GM19372 (cell line): Measurements from ENCODE around the gene LRBA.
"Not testable (repeated sequence)": the region's sequence is repeated elsewhere in the genome, so short reads cannot be mapped to it uniquely, and the experiment has no call there.

Source experiments
- ATAC-seq: cut with Tn5 transposase; IDR thresholded peaks from one replicate; pipeline ENCODE4 v1.9.1; 2021; ENCODE audit warnings: mild to moderate bottlenecking, low read depth, moderate library complexity; ENCODE audit not compliant: unreplicated experiment

LRBA gene

GRCh38 chr4:150769248-150769647, 245.8 kb downstream of the LRBA start:
- no peak for ATAC-seq

GRCh38 chr4:150768497-150768896, 246.6 kb downstream of the LRBA start:
- no peak for ATAC-seq

- ATAC-seq: no peak
Observed at GRCh38 chr4:150765216-150765615, 249.9 kb downstream of the LRBA start.

GRCh38 chr4:150751648-150752047, 263.4 kb downstream of the LRBA start:
- ATAC-seq: no peak

GRCh38 chr4:150750824-150751223, 264.3 kb downstream of the LRBA start:
- ATAC-seq: no peak

GRCh38 chr4:150746156-150746555, 268.9 kb downstream of the LRBA start:
- no peak for ATAC-seq

GRCh38 chr4:150744570-150744969, 270.5 kb downstream of the LRBA start:
- ATAC-seq: no peak

DNA sequence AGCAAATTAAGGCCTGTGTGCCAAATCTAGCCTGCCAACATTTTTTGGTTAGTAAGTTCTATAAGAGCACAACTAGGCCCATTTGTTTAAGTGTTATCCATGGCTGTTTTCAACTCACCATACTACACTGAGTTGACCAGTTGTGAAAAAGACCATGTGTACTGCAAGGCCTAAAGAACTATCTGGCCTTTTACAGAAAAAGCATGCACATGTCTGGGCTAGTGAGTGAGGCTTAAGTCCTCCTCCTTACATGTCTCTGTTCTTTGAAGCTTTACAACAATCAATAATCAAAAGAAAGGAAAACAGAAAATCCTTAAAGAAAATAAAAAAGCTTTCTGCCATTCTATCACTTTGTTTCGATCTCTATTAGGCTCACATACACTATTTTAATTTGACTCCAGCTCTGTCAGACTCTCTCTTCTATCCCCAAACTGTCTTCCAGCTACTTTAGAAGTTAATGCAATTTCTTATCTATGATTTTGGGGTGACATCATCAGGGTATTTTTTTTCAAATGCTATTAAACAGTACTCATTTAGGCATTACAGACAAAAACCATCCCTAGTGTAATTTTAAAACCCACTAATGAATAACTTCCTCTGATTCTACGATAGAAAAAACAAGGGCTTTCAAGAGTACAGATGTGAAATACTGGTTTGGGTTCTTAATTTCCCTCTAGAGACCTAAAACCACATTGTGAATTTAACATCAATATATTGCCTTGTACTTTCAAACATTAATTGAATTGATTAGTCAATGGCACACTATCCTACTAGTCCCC, 271.3 kb downstream of the LRBA start:
- ATAC-seq: no peak

DNA sequence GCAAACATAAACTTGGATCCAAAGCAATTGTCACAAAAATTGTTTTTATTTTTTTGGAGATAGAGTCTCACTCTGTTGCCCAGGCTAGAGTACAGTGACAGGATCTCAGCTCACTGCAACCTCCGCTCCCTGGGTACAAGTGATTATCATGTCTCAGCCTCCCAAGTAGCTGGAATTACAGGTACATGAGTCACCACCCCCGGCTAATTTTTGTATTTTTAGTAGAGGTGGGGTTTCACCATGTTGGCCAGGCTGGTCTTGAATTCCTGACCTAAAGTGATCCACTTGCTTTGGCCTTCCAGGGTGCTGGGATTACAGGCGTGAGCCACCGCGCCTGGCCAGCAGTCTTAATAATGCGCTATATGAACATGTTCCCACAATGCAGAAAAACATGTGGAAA, 272.2 kb downstream of the LRBA start:
- not testable (repeated sequence) for ATAC-seq

DNA sequence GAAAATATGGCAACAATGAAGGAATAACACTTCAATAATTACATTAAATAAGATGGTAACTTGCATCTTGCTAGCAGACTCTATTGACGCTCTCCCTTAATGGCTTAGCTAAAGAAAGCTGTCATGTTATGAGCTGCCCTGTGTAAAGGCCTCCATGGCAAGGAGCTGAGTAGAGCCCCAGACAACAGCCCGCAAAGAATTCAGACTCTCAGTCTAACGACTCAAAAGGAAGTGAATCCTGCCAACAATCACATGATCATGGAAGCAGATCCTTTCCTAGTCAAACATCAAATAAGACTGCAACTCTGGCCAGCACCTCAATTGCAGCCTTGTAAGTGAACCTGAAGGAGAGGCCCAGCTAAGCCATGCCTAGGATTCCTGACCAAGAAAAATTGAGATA, 275.5 kb downstream of the LRBA start:
- no peak for ATAC-seq

DNA sequence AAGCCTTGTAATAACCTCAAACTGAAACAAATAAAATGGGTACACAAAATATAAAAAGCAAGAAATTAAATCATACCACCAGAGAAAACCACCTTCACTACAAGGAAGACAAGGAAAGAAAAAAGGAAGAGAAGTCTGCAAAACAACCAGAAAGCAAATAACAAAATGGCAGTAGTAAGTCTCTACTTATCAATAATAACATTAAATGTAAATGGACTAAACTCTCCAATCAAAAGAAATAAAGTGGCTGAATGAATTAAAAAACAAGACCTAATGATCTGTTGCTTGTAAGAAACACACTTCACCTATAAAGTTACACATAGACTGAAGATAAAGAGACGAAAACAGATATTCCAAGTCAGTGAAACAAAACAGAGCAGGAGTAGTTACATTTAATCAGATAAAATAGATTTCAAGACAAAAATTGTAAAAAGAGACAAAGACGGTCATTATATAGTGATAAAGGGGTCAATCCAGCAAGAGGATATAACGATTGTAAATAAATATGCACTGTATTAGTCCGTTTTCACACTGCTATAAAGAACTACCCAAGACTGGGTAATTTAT, 289.0 kb downstream of the LRBA start:
- ATAC-seq: no peak

DNA sequence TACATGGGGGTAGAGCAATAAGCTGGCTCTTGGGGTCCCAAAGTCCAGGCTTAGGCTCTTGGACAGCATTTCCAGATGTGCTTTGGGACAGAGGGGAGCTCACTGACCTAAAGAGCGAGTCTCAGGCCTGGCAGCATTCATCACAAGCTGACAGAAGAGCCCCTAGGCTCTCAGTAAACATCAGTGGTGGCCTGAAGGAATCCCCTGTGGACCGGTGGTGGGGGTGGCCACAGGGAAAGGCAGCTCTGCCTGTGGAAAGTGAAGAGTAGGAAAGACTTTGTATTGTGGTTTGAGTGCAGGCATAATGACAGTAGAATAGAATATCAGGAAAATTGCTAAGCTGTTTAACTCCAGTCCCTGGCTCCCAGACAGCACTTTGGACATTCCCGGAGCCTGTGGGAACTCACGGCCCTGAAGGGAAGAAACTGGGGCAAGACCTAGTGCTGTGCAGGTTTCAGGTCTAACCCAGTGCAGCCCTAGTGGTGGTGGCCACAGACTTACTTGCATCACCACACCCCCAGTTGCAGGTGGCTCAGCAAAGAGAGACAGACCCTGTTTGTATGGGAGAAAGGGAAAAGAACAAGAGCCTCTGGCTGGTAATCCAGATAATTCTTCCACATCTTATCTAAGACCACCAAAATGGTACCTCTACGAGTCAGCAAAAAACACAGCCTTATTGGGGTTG, 291.2 kb downstream of the LRBA start:
- ATAC-seq: no peak

- ATAC-seq: no peak
Observed at GRCh38 chr4:150722908-150723362, 292.1 kb downstream of the LRBA start.

GRCh38 chr4:150720973-150721518, 294.0 kb downstream of the LRBA start:
- ATAC-seq: no peak

- ATAC-seq: no peak
Observed at GRCh38 chr4:150717952-150718351, 297.1 kb downstream of the LRBA start.

GRCh38 chr4:150714462-150715438, 300.3 kb downstream of the LRBA start:
- no peak for ATAC-seq

DNA sequence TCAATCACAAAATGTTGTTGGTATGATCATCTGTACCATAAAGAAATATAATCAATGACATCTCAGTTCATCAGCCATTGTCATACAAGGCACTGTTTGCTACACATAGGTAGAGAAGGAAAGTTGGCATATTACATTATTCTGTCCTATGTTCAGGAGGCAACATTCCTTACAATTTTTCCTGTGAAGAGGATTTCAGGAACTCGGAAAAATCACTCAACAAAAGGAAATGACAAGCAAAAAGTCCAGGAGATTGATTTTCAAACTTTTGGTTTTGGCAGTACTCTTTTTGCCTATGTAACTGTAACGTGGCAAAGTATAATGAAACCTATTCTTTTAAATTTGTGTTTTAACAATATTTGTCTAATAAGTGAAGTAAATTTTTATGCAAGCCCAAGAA, 301.8 kb downstream of the LRBA start:
- no peak for ATAC-seq

GRCh38 chr4:150710770-150711375, 304.2 kb downstream of the LRBA start:
- ATAC-seq: no peak

- ATAC-seq: no peak
Observed at GRCh38 chr4:150708004-150708403, 307.1 kb downstream of the LRBA start.

DNA sequence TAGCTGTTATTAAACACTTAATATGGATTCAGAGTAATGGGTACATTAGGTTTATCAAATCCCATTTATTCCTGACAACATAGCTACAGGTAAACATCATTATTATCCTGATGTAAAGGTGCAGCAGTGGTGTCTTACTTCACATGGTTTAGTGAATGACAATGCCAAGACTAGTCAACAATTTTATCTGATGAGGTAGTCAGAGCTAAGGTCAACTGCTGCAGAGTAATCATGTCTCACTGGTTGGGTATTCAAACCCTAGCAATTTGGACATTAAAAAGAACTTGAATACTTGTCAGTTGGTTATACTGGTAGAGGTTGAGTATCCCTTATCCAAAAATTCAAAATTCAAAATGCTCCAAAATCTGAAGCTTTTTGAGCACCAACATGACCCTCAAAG, 315.5 kb downstream of the LRBA start:
- no peak for ATAC-seq
